SK-N-MC (cell line): ENCODE data around the gene APCDD1.
"Not testable (repeated sequence)": the region's sequence is repeated elsewhere in the genome, so short reads cannot be mapped to it uniquely, and the experiment has no call there.

ENCODE experiments used
- DNase-seq: peaks from one replicate; pipeline ENCODE4 v3.0.0-alpha.2; 2011; ENCODE audit warnings: low read depth, low spot score
- H3K27ac ChIP-seq: fragments of 200-600 bp; sonication (generic); 2 replicates; pipeline ENCODE4 v1.5.1; 2016; ENCODE audit warnings: mixed run types
- H3K36me3 ChIP-seq: fragments of 200-600 bp; sonication (generic); 2 replicates; pipeline ENCODE4 v1.6.1; 2017; ENCODE audit warnings: antibody characterized with exemption, low read length, mixed read lengths; ENCODE audit not compliant: insufficient read depth
- H3K4me3 ChIP-seq: fragments of 200-600 bp; sonication (generic); 2 replicates; pipeline ENCODE4 v1.5.1; 2016
- H3K9ac ChIP-seq: fragments of 200-600 bp; sonication (generic); 2 replicates; pipeline ENCODE4 v1.8.0; 2017; ENCODE audit warnings: mixed run types, mixed read lengths; ENCODE audit not compliant: insufficient read length
- H3K9me3 ChIP-seq: fragments of 200-600 bp; sonication (generic); 2 replicates; pipeline ENCODE4 v1.6.1; 2017; ENCODE audit warnings: low read depth, mild to moderate bottlenecking, antibody characterized with exemption, low read length, moderate library complexity, mixed read lengths
- EZH2 ChIP-seq: fragments of 200-600 bp; sonication (generic); IDR thresholded peaks from one replicate; pipeline ENCODE4 v1.6.1; 2017; ENCODE audit warnings: antibody characterized with exemption
- FOXP2 ChIP-seq: optimal IDR thresholded peaks from 2 replicates; pipeline ENCODE3; 2011; ENCODE audit warnings: mild to moderate bottlenecking, moderate library complexity; ENCODE audit not compliant: insufficient read depth; ENCODE audit errors: extremely low read length, control extremely low read depth
- POLR2AphosphoS5 ChIP-seq: IDR thresholded peaks from 2 replicates; pipeline ENCODE4 v1.6.1; 2012; ENCODE audit warnings: mild to moderate bottlenecking, low read depth, low read length, borderline replicate concordance

Gene APCDD1

DNA sequence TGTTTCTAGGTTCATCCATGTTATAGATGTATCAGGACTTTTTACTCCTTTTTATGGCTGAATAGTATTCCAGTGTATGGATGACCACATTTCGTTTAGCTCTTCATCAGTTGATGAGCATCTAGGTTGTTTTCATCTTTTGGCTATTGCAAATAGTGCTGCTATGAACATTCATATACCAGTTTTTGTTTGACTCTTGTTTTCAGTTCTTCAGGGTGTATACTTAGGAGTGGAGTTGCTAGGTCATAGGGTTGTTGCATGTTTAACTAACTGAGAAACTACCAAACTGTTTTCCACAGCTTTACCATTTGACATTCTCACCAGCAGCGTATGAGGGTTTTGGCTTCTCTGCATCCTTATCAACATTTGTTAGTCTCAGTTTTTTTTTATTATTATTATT is 45.6 kb downstream of the APCDD1 start:
- no peak for DNase-seq
- Histone ChIP-seq H3K4me3 (no peak overlapping the region), H3K27ac (no peak overlapping the region), H3K9ac (no peak overlapping the region), H3K9me3 (peaks cover 7% of the 10 kb centered on the region; the same call in 1 of the 2 replicates), H3K36me3 (no peaks in the 10 kb centered on the region)
- no peak for TF ChIP-seq POLR2AphosphoS5
- no peak for TF ChIP-seq FOXP2
- TF ChIP-seq EZH2, result no peak

GRCh38 chr18:10504723-10505122 is 50.3 kb downstream of the APCDD1 start:
- Histone ChIP-seq H3K27ac (no peak overlapping the region), H3K36me3 (no peaks in the 10 kb centered on the region), H3K9ac (no peak overlapping the region), H3K4me3 (no peak overlapping the region), H3K9me3 (peaks cover 3% of the 10 kb centered on the region; the same call in 1 of the 2 replicates)
- TF ChIP-seq FOXP2, result no peak
- no peak for TF ChIP-seq EZH2
- TF ChIP-seq POLR2AphosphoS5, result no peak
- DNase-seq, result no peak

GRCh38 chr18:10505892-10506291 is 51.5 kb downstream of the APCDD1 start:
- DNase-seq, H3K9me3 ChIP-seq, H3K9ac ChIP-seq: not testable (repeated sequence)

DNA sequence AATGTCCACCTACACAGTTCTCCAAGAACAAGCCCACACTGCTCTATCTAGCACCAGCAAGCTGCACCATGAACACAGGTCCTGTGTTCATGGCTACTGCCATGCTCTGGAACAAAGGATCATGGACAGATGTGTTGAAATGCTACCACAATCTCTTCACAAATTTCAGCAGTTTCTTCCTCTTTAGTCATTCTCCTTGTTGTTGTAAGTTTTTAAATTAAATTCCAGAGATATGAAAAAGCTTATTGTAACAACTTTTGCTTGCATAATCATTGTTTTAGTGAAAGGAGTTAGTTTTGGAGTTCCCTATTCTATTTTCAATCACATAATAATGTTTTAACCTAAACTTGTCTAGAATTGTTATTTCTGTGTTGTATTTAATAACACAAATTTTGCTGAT is 54.2 kb downstream of the APCDD1 start:
- Histone ChIP-seq H3K9me3 (peaks cover 3% of the 10 kb centered on the region; the same call in 1 of the 2 replicates), H3K36me3 (no peaks in the 10 kb centered on the region), H3K9ac (no peak overlapping the region), H3K27ac (no peak overlapping the region), H3K4me3 (no peak overlapping the region)
- DNase-seq, result no peak
- TF ChIP-seq EZH2 (no peak), POLR2AphosphoS5 (no peak), FOXP2 (no peak)

More at GRCh38 chr18:10505892-10506291, 51.5 kb downstream of the APCDD1 start:
- H3K27ac ChIP-seq, H3K4me3 ChIP-seq, H3K36me3 ChIP-seq: not testable (repeated sequence)

DNA sequence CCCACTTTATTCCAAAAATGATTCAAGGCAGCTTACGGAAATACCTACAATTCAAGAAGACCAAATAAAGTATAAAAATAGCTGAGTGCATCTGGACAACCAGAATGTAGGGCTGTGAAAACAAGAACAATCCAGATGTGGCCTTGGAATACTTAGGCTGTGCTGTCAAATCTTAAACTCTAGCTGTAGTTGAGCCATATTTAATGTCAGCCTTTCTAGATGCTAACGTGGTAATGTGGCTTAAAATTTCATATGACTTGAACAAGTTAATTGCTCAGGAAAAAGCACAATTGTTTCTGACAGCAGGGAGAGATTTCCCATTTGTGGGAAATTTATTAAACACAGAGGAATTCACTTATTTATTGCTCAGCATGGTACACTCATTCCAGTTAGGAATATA is 56.8 kb downstream of the APCDD1 start:
- no peak overlapping the region for H3K9ac ChIP-seq
- peaks cover 3% of the 10 kb centered on the region; the same call in 1 of the 2 replicates for H3K9me3 ChIP-seq
- TF ChIP-seq EZH2, result no peak
- TF ChIP-seq POLR2AphosphoS5, result no peak
- TF ChIP-seq FOXP2, result no peak
- H3K4me3 ChIP-seq, result no peak overlapping the region
- no peak for DNase-seq
- H3K36me3 ChIP-seq, result no peaks in the 10 kb centered on the region
- no peak overlapping the region for H3K27ac ChIP-seq

GRCh38 chr18:10514082-10514481 is 59.6 kb downstream of the APCDD1 start:
- Histone ChIP-seq H3K4me3 (peak overlapping the region; percentile 43), H3K36me3 (no peaks in the 10 kb centered on the region), H3K9ac (peak overlapping the region; percentile 27), H3K27ac (peak overlapping the region; percentile 97), H3K9me3 (peaks cover 13% of the 10 kb centered on the region; the same call in 1 of the 2 replicates)
- TF ChIP-seq POLR2AphosphoS5, result no peak
- TF ChIP-seq FOXP2, result no peak
- TF ChIP-seq EZH2, result no peak
- DNase-seq, result no peak

- no peak for TF ChIP-seq EZH2
- no peak for TF ChIP-seq FOXP2
- no peak for TF ChIP-seq POLR2AphosphoS5
- no peak overlapping the region for H3K4me3 ChIP-seq
- H3K36me3 ChIP-seq, result no peaks in the 10 kb centered on the region
- H3K9ac ChIP-seq, result peak overlapping the region; percentile 27
- DNase-seq, result no peak
- peak overlapping the region; percentile 97 for H3K27ac ChIP-seq
- H3K9me3 ChIP-seq, result peaks cover 10% of the 10 kb centered on the region; the same call in 1 of the 2 replicates
Measured at GRCh38 chr18:10514601-10515000, 60.2 kb downstream of the APCDD1 start.

GRCh38 chr18:10515456-10515855 is 61.0 kb downstream of the APCDD1 start:
- H3K36me3 ChIP-seq, result no peaks in the 10 kb centered on the region
- H3K4me3 ChIP-seq, result no peak overlapping the region
- H3K9me3 ChIP-seq, result peaks cover 10% of the 10 kb centered on the region; the same call in 1 of the 2 replicates
- H3K9ac ChIP-seq, result no peak overlapping the region
- DNase-seq, result no peak
- H3K27ac ChIP-seq, result peak overlapping the region; percentile 97
- TF ChIP-seq EZH2 (no peak), POLR2AphosphoS5 (no peak)

GRCh38 chr18:10516078-10516477 is 61.6 kb downstream of the APCDD1 start:
- peak overlapping the region; percentile 97 for H3K27ac ChIP-seq
- no peak overlapping the region for H3K4me3 ChIP-seq
- H3K9me3 ChIP-seq, result peaks cover 10% of the 10 kb centered on the region; the same call in 1 of the 2 replicates
- no peaks in the 10 kb centered on the region for H3K36me3 ChIP-seq
- TF ChIP-seq POLR2AphosphoS5, result no peak
- no peak for TF ChIP-seq EZH2
- no peak for TF ChIP-seq FOXP2
- DNase-seq, result no peak
- no peak overlapping the region for H3K9ac ChIP-seq
